ENCODE data around the gene IL1RAPL2.

Gene IL1RAPL2

DNA sequence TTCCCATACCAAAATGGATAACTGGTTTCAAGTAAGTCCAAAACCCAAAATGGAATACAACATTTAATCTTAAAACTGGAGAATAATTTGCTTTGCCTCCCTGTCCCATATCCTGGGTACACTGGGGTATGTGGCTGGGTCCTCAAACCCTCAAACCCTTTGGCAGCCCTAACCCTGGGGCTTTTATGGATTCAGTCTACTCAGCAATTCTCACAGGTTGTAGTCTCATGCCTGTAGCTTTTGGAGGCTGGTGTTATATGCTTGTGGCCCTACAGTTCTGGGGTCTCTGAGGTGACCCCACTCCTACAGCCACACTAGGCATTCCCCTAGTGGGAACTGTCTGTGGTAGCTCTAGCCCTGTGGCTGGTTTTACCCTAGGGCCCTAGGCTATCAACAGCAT lies 1145.8 kb downstream of the IL1RAPL2 start:
- H3K9me3 ChIP-seq (ENCODE audit: control insufficient read depth, low read depth, low read length): no peaks in the 10 kb centered on the region
- no peaks in the 10 kb centered on the region for H3K36me3 ChIP-seq (ENCODE audit: control insufficient read depth, low read depth, low read length)
- H3K27me3 ChIP-seq (ENCODE audit: control insufficient read depth, insufficient read depth, low read length): no peaks in the 10 kb centered on the region
- no peak overlapping the region for H3K4me3 ChIP-seq (ENCODE audit: low read length)
- H3K9ac ChIP-seq (ENCODE audit: low read length): no peak overlapping the region
- H3K27ac ChIP-seq (ENCODE audit: low read length): no peak overlapping the region
- H3K4me1 ChIP-seq (ENCODE audit: control insufficient read depth, low read depth, low read length): no peaks in the 10 kb centered on the region

DNA sequence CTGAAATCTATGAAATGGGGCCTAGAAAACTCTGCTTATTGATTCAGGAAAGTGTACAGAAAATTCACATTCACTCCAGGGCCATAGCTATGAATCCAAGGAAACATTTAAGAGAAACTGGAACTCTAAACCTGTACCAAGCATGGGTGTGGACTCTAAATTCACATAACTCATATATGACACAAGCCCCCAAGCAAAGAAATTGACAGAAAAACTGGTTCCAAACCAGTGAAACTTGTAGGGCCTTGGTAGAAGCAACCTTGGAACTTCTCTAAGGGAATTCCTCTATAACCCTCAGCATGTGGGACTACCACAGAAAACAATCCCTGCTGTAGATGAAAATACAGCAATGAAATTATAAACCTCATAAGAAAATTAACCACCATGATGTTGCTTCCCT lies 1149.7 kb downstream of the IL1RAPL2 start:
- Histone ChIP-seq H3K4me1 (ENCODE audit: control insufficient read depth, low read depth, low read length) (no peaks in the 10 kb centered on the region), H3K36me3 (ENCODE audit: control insufficient read depth, low read depth, low read length) (no peaks in the 10 kb centered on the region), H3K9ac (ENCODE audit: low read length) (no peak overlapping the region), H3K9me3 (ENCODE audit: control insufficient read depth, low read depth, low read length) (no peaks in the 10 kb centered on the region), H3K27ac (ENCODE audit: low read length) (no peak overlapping the region), H3K27me3 (ENCODE audit: control insufficient read depth, insufficient read depth, low read length) (no peaks in the 10 kb centered on the region), H3K4me3 (ENCODE audit: low read length) (no peak overlapping the region)

DNA sequence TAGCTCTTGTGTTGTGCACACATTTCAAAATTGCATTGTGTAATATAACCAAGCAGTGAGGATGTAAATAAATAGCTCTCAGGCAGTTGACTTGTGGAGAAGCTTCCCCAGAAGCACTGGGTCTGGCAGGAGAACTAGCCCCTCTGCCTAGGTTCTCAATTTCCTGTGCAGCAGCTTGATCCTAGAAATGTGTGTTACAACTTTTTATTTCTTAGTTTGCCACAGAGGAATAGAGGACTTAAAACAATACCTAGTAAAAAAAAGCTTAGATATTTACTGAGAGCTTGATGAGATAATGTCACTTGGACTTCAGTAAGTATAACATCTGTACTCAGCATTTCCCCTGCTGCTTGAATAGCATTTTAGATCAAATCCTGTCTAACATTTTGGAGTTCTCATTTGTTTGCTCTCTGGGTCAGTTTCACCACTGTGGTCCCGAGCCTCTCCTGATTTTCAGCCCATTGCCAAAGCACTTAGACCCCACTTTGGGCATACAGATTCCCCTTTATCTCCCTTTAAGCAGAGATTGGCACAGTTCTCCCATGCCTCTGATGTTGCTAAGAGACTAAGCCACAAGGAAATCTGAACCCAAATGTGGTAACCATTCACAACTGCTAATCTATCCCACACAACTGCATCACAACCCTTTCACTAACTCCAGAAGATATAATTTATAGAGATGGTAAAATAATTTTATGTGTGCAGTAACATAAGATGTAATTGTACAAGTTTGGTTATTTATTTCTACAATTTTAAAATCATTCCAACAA lies 1158.2 kb downstream of the IL1RAPL2 start:
- Histone ChIP-seq H3K4me1 (ENCODE audit: control insufficient read depth, low read depth, low read length) (no peaks in the 10 kb centered on the region), H3K36me3 (ENCODE audit: control insufficient read depth, low read depth, low read length) (no peaks in the 10 kb centered on the region), H3K9ac (ENCODE audit: low read length) (no peak overlapping the region), H3K4me3 (ENCODE audit: low read length) (no peak overlapping the region), H3K9me3 (ENCODE audit: control insufficient read depth, low read depth, low read length) (no peaks in the 10 kb centered on the region), H3K27ac (ENCODE audit: low read length) (no peak overlapping the region), H3K27me3 (ENCODE audit: control insufficient read depth, insufficient read depth, low read length) (no peaks in the 10 kb centered on the region)

DNA sequence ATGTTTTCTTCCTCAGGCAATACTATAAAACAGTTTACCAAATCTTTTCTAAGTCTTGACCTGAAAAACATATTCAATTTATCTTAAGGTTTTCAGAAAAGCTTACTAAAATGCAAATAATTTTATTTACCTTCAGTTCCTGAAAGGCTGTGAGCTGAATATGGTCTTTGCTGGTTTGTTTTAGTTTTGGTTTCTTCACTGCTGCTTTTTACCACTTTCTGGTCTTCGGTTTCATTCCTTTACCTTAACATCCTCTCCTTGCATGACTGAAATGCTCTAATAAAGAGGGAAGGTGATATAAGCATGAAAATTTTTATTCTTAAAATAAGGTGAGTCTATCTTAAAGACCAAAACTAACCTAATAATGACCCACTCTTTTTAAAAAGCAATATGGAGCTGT lies 1159.2 kb downstream of the IL1RAPL2 start:
- H3K4me3 ChIP-seq (ENCODE audit: low read length): no peak overlapping the region
- no peaks in the 10 kb centered on the region for H3K27me3 ChIP-seq (ENCODE audit: control insufficient read depth, insufficient read depth, low read length)
- no peaks in the 10 kb centered on the region for H3K9me3 ChIP-seq (ENCODE audit: control insufficient read depth, low read depth, low read length)
- no peaks in the 10 kb centered on the region for H3K4me1 ChIP-seq (ENCODE audit: control insufficient read depth, low read depth, low read length)
- H3K27ac ChIP-seq (ENCODE audit: low read length): no peak overlapping the region
- H3K36me3 ChIP-seq (ENCODE audit: control insufficient read depth, low read depth, low read length): no peaks in the 10 kb centered on the region
- H3K9ac ChIP-seq (ENCODE audit: low read length): no peak overlapping the region

- no peaks in the 10 kb centered on the region for H3K9me3 ChIP-seq (ENCODE audit: control insufficient read depth, low read depth, low read length)
- H3K4me3 ChIP-seq (ENCODE audit: low read length): no peak overlapping the region
- H3K36me3 ChIP-seq (ENCODE audit: control insufficient read depth, low read depth, low read length): no peaks in the 10 kb centered on the region
- no peaks in the 10 kb centered on the region for H3K27me3 ChIP-seq (ENCODE audit: control insufficient read depth, insufficient read depth, low read length)
- H3K27ac ChIP-seq (ENCODE audit: low read length): no peak overlapping the region
- H3K4me1 ChIP-seq (ENCODE audit: control insufficient read depth, low read depth, low read length): no peaks in the 10 kb centered on the region
- H3K9ac ChIP-seq (ENCODE audit: low read length): no peak overlapping the region
Observed at GRCh38 chrX:105738162-105738561, 1172.2 kb downstream of the IL1RAPL2 start.

DNA sequence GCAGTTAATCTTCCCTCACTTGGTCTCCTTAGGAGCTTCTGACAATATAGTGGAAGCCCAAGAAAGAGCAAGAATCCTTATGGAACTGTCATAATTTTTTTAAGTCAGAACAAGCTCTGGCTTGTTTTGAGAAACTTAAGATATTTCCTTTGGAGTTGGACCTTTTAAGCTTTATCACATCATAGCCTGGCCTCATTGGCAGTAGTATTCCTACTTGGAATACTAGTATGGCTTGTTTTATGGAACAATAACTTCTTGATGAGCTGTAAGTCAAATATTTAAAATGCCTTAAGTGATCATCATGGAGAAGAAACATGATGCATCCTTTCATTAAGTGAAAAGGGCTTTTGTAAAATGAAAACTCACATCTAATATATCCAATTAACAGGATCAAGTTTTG lies 1178.3 kb downstream of the IL1RAPL2 start:
- H3K9ac ChIP-seq (ENCODE audit: low read length): no peak overlapping the region
- no peak overlapping the region for H3K4me3 ChIP-seq (ENCODE audit: low read length)
- no peaks in the 10 kb centered on the region for H3K27me3 ChIP-seq (ENCODE audit: control insufficient read depth, insufficient read depth, low read length)
- H3K36me3 ChIP-seq (ENCODE audit: control insufficient read depth, low read depth, low read length): no peaks in the 10 kb centered on the region
- H3K4me1 ChIP-seq (ENCODE audit: control insufficient read depth, low read depth, low read length): no peaks in the 10 kb centered on the region
- H3K9me3 ChIP-seq (ENCODE audit: control insufficient read depth, low read depth, low read length): no peaks in the 10 kb centered on the region
- no peak overlapping the region for H3K27ac ChIP-seq (ENCODE audit: low read length)

- Histone ChIP-seq H3K36me3 (ENCODE audit: control insufficient read depth, low read depth, low read length) (no peaks in the 10 kb centered on the region), H3K9ac (ENCODE audit: low read length) (no peak overlapping the region), H3K27ac (ENCODE audit: low read length) (no peak overlapping the region), H3K4me3 (ENCODE audit: low read length) (no peak overlapping the region), H3K4me1 (ENCODE audit: control insufficient read depth, low read depth, low read length) (no peaks in the 10 kb centered on the region), H3K27me3 (ENCODE audit: control insufficient read depth, insufficient read depth, low read length) (no peaks in the 10 kb centered on the region), H3K9me3 (ENCODE audit: control insufficient read depth, low read depth, low read length) (no peaks in the 10 kb centered on the region)
Observed at GRCh38 chrX:105744946-105745345, 1178.9 kb downstream of the IL1RAPL2 start.

DNA sequence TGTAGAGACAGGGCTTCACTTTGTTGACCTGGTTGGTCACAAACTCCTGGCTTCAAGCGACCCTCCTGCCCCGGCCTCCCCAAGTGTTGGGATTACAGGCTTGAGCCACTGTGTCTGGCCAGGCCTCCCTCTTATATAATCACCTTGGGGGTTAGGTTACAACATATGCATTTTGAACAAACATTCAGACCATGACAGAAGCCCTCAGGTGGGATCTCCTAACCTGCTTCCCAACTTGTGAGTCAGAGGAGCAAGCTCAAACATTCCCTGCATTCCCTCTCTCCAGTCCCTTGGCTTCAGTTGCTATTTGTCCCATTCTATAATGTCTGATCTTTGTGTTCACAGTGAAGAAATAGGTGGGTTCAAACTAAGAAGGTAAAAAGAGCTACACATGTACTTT lies 1179.9 kb downstream of the IL1RAPL2 start:
- H3K36me3 ChIP-seq (ENCODE audit: control insufficient read depth, low read depth, low read length): no peaks in the 10 kb centered on the region
- H3K9me3 ChIP-seq (ENCODE audit: control insufficient read depth, low read depth, low read length): no peaks in the 10 kb centered on the region
- no peak overlapping the region for H3K4me3 ChIP-seq (ENCODE audit: low read length)
- no peaks in the 10 kb centered on the region for H3K4me1 ChIP-seq (ENCODE audit: control insufficient read depth, low read depth, low read length)
- H3K27me3 ChIP-seq (ENCODE audit: control insufficient read depth, insufficient read depth, low read length): no peaks in the 10 kb centered on the region
- no peak overlapping the region for H3K27ac ChIP-seq (ENCODE audit: low read length)
- H3K9ac ChIP-seq (ENCODE audit: low read length): no peak overlapping the region

GRCh38 chrX:105752338-105752956 lies 1186.4 kb downstream of the IL1RAPL2 start:
- Histone ChIP-seq H3K9me3 (ENCODE audit: control insufficient read depth, low read depth, low read length) (no peaks in the 10 kb centered on the region), H3K27ac (ENCODE audit: low read length) (no peak overlapping the region), H3K4me3 (ENCODE audit: low read length) (no peak overlapping the region), H3K4me1 (ENCODE audit: control insufficient read depth, low read depth, low read length) (no peaks in the 10 kb centered on the region), H3K36me3 (ENCODE audit: control insufficient read depth, low read depth, low read length) (no peaks in the 10 kb centered on the region), H3K9ac (ENCODE audit: low read length) (no peak overlapping the region), H3K27me3 (ENCODE audit: control insufficient read depth, insufficient read depth, low read length) (no peaks in the 10 kb centered on the region)

GRCh38 chrX:105753411-105753810 lies 1187.4 kb downstream of the IL1RAPL2 start:
- no peak overlapping the region for H3K4me3 ChIP-seq (ENCODE audit: low read length)
- no peak overlapping the region for H3K27ac ChIP-seq (ENCODE audit: low read length)
- H3K4me1 ChIP-seq (ENCODE audit: control insufficient read depth, low read depth, low read length): no peaks in the 10 kb centered on the region
- no peaks in the 10 kb centered on the region for H3K36me3 ChIP-seq (ENCODE audit: control insufficient read depth, low read depth, low read length)
- H3K27me3 ChIP-seq (ENCODE audit: control insufficient read depth, insufficient read depth, low read length): no peaks in the 10 kb centered on the region
- H3K9me3 ChIP-seq (ENCODE audit: control insufficient read depth, low read depth, low read length): no peaks in the 10 kb centered on the region
- H3K9ac ChIP-seq (ENCODE audit: low read length): no peak overlapping the region

DNA sequence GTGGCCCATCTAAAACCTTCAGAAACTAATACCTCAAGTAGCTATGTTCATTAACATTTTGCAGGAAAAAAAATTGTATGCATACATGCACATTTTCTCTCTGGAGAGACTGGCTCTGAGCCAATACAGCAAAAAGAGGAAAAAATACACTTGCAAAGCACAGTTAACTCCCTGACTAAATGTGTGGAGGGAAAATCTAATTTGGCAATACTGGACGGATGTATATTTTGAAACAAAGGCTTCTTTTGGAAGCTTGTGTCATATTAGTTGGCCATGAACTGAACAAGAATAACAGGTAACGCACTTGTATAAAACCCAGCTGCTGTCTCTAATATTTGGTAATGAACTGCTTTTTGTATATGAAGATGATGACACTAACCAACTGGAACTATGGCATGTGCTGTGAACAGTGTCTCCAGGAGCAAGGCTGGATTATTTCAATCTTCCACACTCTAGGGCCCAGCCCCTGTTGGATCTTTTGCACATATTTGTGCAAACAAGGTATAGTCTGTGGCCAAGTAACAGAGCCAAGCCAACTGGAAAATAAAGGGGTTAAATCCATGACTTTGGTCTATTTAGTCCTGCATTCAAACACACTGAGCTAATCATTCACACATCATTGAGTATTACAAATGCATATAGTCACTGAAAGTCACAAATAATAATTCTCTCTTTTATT lies 1188.4 kb downstream of the IL1RAPL2 start:
- Histone ChIP-seq H3K4me1 (ENCODE audit: control insufficient read depth, low read depth, low read length) (no peaks in the 10 kb centered on the region), H3K4me3 (ENCODE audit: low read length) (no peak overlapping the region), H3K9ac (ENCODE audit: low read length) (no peak overlapping the region), H3K9me3 (ENCODE audit: control insufficient read depth, low read depth, low read length) (no peaks in the 10 kb centered on the region), H3K27me3 (ENCODE audit: control insufficient read depth, insufficient read depth, low read length) (no peaks in the 10 kb centered on the region), H3K27ac (ENCODE audit: low read length) (no peak overlapping the region), H3K36me3 (ENCODE audit: control insufficient read depth, low read depth, low read length) (no peaks in the 10 kb centered on the region)
